Stimulated activated CD4-positive, alpha-beta T cell treated with anti-CD3 and anti-CD28 coated beads, Interleukin-1b, Interleukin-23, amount 100 ng/mL, for 24 hours (primary cell): ENCODE data around the gene MTAP.
"Not testable (repeated sequence)": the region's sequence is repeated elsewhere in the genome, so short reads cannot be mapped to it uniquely, and the experiment has no call there.

ENCODE experiments used
- DNase-seq, 4 experiments: peaks; one replicate each; pipeline ENCODE4 v3.0.0-alpha.2; 2020; ENCODE audit warnings: low read depth in 4 of 4, low spot score in 1 of 4

The MTAP gene

DNA sequence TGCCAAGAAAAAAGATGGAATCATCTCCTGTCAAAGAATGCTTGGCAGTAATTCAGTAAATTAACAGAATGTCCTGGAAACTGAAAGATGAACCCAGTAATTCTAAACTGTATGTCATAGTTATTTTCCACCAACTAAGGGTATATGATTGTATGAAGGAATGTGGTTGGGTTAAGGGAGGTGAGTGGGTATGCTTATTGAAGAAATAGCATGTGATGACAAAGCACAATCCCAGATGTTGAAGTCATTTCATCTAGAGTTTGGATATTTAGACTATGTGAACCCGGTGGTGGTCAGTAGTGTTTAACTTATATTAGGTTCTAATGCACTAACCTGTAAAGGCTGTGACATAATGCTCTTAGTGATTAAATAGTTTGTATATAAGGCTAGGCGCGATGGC lies 104.4 kb downstream of the MTAP start:
- DNase-seq = no peak

DNA sequence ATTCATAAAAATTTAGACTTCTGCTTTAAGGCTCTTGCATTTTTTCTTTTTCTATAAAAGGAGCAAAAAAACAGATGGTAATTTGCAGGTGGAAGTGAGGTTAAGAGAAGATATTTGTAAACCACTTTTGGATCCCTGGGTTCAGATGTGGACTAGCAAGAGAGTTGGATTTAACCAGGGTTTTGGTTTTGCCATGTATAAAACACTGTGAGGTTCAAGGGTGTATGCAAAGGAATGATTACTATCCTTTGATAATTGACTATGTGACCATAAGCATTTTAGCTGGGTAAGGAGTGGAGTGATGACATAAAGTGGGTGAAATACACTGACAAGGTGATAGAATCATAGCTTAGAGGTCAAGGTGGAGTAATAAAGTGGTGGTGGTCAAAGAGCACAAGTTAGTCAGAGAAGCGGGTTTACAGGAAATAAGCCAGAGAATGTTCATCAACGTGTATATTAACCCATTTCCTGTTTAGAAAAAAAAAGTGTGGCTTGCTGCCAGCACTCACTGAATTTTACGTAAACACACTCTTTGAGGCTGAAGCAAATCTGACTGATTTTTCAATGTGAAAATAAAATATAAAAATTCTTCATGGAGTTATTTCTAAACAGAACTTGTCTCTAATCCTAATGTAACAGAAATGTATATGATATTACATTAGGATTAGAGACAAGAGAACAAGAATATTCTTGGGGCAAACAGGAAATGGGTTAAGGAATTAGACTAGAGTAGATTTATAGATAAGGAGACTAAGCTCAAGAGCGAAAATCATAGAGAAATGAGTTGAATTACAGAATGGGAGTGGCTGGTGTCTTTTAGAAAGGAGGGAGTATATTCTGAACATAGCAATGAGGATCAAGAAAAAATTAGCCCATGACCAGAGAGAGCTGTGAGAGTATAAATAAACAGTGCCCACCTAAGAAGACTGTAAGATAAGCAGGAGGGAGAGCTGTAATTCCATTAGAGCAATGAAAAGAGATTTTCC lies 117.2 kb downstream of the MTAP start:
- no peak for DNase-seq

DNA sequence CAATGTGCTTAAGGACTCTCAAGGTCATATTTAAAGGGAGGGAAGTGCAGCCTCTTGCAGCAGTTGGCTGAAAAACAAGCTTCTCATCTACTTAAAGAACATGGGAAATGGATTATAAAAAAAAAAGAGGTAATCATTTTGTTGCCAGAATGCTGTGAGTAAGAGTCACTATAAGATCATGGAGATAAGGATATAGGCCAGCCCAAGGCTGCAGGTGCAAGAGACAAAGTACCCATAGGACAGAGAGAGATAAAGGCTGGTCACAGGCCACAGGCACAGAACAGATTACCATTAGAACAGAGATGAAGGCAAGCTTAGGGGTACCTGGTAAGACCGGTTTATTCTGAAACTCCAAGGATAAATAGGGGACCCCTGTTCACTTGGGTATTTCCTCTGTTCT lies 121.3 kb downstream of the MTAP start:
- DNase-seq = no peak

DNA sequence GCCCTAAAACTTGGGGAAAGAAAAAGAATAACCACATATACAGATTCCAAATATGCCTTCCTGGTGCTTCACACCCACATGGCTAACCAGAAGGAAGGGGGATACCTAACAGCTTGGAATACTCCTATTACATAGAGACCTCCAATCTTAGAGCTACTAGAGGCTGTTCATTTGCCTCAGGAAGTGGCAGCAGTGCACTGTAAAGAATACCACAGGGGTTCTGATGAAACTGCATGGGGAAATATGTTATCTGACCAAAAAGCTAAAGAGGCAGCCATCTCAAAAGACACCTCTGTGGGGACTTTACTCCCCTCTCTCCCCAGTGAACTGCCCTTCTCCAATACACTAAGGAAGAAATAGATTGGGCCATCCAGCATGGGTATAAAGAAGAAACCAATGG lies 125.3 kb downstream of the MTAP start:
- DNase-seq = no peak

DNA sequence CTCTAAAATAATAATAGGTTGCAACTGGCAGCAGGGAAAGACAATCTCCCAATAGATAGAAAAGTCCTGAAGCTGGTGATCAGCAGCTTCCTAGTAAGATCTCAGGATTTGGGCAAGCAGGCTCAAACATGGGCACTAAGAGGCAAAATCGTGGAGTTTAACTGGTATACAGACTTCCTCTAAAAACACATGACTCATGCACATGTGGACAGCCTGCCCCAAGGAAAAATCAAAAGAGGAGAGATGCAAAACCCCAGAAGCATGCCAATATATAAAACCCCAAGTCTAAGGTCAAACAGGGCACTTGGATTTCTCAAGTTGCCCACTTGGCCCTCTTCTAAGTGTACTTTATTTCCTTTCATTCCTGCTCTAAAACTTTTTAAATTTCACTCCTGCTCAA lies 129.0 kb downstream of the MTAP start:
- no peak for DNase-seq

DNA sequence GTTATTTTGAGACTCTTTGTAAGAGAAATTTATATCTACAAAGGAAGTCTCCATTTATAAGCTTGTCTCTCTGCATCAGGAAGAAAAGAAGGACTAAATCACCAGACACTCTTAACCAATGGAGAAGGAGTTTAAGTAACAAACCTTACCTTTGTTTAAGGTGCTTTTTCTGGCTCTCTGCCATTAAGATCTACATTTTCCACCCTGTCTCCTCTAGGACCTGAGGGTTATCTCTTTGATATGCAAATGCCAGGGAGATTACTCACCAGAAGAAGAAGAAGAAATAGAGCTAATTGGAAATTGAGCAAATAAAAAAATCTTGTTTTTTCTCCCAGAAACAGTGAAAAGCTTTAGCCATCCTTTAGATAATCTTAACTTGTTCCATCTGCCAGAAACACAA lies 130.8 kb downstream of the MTAP start:
- DNase-seq = no peak

DNA sequence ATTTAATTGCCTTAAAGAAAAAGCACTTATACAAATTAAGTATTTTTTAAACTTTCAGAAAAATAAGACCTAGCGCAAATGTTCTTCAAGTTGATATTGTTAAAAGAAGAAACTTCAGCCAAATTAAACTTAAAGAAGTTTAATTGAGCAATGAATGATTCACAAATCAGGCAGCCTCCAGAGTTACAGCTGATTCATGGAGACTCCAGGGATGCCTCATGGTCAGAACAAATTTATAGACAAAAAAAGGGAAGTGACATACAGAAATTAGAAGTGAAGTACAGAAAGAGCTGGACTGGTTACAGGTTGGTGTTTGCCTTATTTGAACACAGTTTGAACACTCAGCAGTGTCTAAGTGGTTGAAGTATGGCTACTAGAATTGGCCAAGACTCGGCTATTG lies 131.4 kb downstream of the MTAP start:
- no peak for DNase-seq

DNA sequence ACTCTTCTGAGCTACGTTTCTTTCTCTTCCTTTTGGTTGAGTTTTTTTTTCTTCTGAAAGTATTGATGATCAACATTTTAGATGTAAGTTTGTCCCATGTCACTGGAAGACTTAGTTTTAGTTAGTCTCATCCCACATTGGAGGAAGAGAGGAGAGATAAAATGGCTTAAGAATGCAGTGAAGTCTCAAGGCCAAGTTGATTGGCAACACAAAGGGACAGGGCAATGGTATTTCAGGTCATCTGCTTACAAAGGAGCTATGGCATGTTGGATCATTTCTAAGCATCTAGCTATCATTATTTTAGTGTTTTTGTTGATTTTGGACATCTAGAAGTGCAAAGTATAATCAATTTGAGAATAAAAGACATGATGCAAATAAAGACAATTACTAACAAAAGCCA lies 133.2 kb downstream of the MTAP start:
- DNase-seq = no peak

DNA sequence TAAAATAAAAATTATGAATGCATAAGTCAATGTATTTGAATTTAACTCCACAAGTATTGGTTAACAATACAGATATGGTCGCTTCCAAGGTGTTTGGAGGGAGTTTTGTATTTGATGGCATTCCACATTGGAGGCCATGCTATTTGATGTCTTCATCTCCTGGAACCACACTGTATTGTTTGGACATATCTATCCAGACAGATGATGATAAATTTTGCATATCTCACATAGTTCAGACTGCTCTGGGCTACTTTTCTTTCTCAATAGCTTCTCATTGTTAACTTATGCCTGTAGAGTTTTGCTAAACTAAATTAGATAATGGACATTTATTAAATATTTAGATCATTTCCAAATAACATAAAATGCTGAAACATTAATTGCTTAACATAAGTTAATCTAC lies 133.7 kb downstream of the MTAP start:
- DNase-seq = no peak

DNA sequence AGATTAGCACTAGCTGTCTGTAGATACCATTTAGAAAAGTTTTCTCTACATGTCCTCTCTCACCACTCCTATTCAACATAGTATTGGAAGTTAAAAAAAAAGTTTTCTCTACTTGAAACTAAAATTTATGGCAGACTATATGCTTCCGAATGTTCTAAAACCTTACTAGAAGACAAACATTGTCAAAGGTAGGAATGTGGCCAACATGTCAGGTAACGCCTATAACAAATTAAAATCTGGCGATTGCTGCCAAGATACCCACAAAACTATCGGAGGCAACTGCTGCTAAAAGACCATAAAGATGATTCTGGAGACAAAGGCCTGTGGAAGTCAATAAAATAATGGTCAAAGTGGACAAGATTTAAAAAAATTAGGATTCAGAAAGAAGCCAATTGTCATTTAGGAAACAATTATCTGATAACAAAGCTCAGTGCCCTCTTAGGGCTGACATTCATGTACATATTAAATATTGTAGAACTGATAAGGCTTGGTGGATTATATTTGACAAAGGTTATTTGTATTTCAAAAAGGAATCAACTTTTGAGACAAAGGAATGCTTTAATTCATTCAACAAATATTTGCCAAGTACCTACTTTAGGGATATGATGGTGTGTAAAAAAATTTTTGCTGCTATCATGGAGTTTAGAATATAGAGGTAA lies 139.0 kb downstream of the MTAP start:
- DNase-seq = no peak

DNA sequence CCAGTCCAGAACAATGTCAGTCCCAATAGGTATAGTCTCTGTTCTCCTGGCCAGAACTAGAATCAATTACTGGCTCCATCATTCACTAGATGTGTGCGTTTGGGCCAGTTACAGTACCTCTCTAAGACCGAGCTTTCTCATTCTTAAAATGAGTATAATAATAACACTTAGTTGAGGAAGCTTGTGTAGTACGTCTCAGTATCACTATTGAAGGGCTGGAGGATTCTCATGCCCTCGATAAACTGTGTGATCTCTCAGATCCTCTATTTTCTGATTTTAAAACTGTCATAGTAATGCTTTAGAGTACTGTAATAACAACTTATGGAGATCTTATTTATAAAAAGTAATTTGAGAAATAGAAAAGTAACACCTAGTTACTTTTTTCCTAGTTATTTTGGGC lies 141.0 kb downstream of the MTAP start:
- DNase-seq = no peak

DNA sequence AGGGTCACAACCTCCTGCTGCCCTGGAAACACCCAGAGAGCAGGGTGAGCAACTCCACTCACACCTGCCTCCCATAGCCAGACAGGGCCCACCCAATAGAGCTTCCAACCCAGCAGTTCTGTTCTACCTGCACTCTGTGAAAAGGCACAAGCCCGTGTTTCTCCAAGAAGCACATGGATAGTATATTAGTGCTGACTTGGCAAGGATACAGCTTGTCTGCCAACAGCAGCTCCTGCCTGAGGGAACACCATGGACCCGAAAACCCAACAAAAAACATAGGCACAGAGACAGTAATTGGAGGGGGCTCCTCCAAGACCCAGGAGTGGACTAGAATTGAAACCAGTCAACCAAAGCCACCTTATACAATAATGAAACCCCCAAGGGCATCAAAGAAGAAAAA lies 143.2 kb downstream of the MTAP start:
- no peak for DNase-seq

DNA sequence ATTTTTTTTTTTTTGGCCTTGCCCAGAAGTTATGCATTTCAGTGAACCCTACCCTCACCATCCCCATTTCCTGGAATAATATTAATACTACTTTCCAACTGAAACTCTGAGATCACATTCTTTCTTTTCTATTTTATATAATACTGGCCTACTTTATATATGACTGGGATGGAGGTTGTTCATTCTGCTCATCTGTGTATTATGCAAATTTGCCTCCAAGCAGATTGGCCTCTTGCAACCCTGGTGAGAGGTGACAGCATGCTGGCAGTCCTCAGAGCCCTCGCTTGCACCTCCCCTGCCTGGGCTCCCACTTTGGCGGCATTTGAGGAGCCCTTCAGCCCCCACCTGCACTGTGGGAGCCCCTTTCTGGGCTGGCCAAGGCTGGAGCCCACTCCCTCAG lies 156.4 kb downstream of the MTAP start:
- no peak for DNase-seq

DNA sequence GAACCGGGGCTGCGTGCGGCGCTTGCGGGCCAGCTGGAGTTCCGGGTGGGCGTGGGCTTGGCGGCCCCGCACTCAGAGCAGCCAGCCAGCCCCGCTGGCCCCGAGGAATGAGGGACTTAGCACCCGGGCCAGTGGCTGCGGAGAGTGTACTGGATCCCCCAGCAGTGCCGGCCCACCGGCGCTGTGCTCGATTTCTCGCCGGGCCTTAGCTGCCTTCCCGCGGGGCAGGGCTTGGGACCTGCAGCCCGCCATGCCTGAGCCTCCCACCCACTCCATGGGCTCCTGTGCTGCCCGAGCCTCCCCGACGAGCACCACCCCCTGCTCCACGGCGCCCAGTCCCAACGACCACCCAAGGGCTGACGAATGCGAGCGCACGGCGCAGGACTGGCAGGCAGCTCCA lies 156.8 kb downstream of the MTAP start:
- not testable (repeated sequence) for DNase-seq

DNA sequence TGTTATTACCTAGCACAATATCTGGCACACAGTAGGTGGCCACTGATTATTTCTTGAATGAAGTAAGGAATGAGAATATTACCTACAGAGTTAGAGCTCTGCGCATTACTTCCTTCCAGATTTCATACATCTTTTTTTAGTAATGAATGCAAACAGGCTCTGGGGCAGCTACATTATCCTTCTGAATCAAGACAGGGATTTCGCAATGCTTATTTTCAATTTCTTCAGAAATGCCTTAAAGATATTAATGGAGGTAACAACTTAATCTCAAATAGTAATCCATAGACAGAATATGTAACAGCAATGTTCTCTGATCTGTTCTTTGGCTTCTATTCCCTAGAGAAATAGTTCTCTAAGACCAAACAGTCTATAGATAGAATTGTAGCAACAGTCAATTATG lies 159.1 kb downstream of the MTAP start:
- DNase-seq = no peak

DNA sequence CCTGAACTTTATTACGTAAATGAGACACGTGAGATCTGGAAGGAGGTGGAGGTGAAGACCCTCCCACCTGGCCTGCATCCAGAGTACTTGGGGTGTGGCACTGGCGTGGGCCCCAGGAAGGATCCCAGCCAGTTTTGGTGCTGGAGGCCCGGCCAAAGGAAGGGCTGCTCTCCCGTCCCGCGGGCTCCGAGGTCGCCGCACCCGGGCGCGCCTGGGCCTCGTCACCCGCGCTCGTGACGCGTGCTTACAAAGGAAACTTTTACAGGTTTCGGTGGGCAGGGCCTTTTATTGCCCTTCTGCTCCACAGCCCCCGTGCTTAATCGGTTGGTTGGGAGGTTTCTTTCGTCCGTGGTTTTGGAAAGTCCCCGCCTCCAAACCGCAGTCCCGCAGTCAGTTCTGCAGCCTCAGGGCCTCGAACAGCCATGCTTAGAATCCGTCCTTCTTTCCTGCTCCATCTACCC lies 162.5 kb downstream of the MTAP start:
- DNase-seq = peak in 3 of 4 experiments; percentile 7 to 33 (median 27)

DNA sequence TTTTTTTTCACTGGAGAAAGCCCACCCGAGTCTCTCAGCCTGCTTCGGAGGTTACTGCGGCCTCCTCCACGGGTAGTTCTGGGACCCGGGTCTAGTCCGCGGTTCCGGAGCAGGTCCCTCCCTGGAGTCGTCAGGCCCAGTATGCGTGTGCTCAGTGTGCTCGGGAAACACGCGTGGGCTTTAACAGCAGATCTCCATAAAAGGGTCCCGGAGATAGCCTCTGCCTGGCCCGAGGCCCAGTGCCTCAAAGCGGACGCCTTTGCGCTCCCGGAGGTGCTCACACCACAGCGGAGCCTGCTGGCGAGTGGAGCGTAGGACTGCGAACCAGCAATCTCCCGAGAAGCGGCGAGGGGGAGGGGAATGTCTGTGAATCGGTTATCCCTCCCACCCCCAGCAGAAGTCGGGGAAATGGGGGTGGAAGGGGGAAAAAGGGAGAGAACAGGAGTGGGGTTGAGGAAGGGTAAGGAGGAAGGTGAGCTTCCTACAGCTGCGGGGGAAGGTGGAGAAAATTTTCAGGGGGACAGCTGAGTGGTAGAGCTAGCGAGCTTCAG lies 163.0 kb downstream of the MTAP start:
- no peak for DNase-seq

DNA sequence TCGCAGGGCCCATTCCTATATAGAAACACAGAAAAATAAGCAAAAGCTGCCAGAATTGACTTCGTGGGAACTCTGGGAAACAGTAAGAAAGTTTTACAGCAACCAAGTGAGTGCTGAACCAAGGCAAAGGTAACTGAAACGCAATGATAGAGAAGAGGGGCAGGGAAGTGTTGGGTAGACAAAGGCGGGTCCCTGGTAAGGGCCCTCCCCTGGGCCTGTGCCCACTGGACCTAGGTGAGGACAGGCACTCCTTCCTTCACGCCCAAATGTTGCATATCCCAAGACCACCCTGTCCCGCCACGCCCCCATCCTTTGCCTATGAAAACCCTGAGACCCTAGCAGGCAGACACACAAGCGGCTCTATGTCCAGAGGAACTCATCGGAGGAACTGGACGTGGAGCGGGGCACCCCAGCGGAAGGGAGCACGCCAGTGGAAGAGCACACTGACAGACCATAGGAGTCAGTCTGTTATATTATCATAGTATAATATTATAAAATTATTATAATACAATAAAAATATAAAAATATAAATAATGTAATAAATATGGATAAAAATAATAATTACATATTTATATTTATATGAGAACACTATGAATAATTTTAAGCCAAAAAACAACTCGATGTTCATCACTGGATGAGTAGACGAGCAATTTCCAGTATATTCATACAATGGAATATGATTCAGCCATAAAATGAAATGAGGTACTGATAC lies 163.9 kb downstream of the MTAP start:
- DNase-seq = no peak

DNA sequence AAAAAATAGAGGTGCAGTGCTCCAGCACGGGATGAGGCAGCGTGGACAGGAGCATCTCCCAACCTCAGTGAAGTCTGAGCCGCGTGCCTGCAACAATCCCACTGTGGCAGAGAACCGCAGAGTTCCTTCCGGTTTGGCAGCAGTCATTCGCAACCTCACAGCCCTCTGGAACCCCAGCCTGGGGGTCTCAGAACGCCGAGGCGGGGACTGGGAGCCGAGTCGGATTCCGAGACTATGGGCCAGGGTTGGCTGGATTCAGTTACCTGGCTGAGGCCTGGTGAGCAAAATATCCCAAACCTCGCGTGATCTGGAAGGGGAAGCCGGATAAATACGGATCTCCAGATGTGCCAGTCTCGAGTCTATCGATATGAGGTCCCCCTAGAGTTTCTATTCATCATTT lies 164.7 kb downstream of the MTAP start:
- DNase-seq = no peak

DNA sequence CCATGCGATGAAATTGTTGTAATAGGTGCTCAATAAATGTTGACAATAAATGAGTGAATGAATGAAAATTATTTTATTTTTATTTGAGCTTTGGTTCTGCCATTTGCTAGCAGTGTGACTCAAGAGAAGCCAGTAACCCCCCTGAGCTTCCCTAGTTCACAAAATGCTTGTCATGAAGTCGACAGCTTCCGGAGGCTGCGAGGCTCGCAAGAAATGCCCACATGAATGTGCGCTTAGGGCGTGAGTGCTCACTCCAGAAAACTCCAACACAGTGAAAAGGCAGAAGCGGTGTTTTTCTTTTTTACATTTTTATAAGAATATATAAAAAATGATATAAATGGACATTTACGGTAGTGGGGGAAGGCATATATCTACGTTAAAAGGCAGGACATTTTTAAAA lies 165.3 kb downstream of the MTAP start:
- DNase-seq = no peak

DNA sequence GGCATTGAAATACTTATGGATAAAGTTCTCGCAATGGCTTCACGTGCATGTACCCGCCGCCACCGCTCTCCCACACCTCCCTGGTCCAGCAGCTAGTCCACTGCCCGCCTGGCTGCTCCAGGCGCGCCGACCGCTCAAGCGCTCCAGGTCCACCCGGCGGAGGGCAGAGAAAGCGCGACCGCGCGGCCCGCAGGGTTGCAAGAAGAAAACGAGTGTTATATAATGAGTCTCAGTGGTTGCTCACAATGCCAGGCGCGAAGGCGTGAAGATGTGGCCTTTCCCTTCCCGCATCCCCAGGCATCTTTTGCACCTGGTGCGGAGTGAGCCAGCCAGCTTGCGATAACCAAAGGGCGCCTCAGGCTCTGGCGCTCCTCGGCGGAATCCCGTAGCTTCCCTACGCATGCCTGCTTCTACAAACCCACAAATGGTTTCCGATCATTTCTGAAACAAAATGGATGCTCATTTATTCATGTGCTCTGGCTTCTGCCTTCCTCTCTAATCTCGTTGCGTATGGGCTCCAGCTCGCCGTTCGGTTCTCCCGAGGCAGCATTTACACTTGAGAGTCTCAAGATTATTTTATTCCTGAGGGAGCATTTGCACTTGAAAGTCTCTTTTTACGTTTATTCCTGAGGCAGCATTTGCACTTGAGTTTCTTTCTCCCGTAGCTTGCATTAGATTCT lies 166.0 kb downstream of the MTAP start:
- DNase-seq = no peak
